ENCODE measurements around the gene ZMYND19.

The ZMYND19 gene

GRCh38 chr9:137552022-137552768 is 38.1 kb downstream of the ZMYND19 start (continued):
- TF ChIP-seq PRDM6 (tag by site-specific recombination; IDR thresholded peaks at IDR 0.05) (no peak), ZNF223 (tag by site-specific recombination; IDR thresholded peaks at IDR 0.05) (no peak), ZNF600 (tag by site-specific recombination; IDR thresholded peaks at IDR 0.05) (0 out of 2 replicates have a peak, but pooled peaks have one; percentile 22), KLF10 (tag by site-specific recombination; IDR thresholded peaks at IDR 0.05) (peak; percentile 54; the same call in 1 of the 2 replicates), ZNF362 (tag by site-specific recombination; IDR thresholded peaks at IDR 0.05) (no peak), ZNF48 (tag by site-specific recombination; IDR thresholded peaks at IDR 0.05) (no peak), KLF7 (tag by site-specific recombination; IDR thresholded peaks at IDR 0.05; ENCODE audit: borderline replicate concordance) (no peak), ZSCAN5A (tag by site-specific recombination; IDR thresholded peaks at IDR 0.05) (0 out of 2 replicates have a peak, but pooled peaks have one; percentile 29), ZBTB10 (tag by site-specific recombination; IDR thresholded peaks at IDR 0.05) (0 out of 2 replicates have a peak, but pooled peaks have one; percentile 55), ZFHX2 (tag by site-specific recombination; conservative IDR thresholded peaks at IDR 0.05) (no peak), ZNF560 (tag by site-specific recombination; IDR thresholded peaks at IDR 0.05; ENCODE audit: borderline replicate concordance) (no peak), ATF2 (tag by site-specific recombination; IDR thresholded peaks at IDR 0.05; ENCODE audit: low read depth) (no peak), ZXDB (tag by site-specific recombination; IDR thresholded peaks at IDR 0.05) (peak; percentile 75), ZNF837 (tag by site-specific recombination; IDR thresholded peaks at IDR 0.05) (no peak), ZSCAN18 (tag by site-specific recombination; IDR thresholded peaks at IDR 0.05) (no peak), ZNF311 (tag by site-specific recombination; IDR thresholded peaks at IDR 0.05; ENCODE audit: borderline replicate concordance) (no peak), ZNF548 (tag by site-specific recombination; IDR thresholded peaks at IDR 0.05) (no peak), ZNF23 (tag by site-specific recombination; IDR thresholded peaks at IDR 0.05; ENCODE audit: borderline replicate concordance) (no peak), SALL2 (tag by site-specific recombination; IDR thresholded peaks at IDR 0.05; ENCODE audit: borderline replicate concordance) (no peak), PRDM1 (tag by site-specific recombination; IDR thresholded peaks at IDR 0.05) (no peak), ZEB2 (tag by site-specific recombination; IDR thresholded peaks at IDR 0.05) (peak; percentile 78), ZFP41 (tag by site-specific recombination; IDR thresholded peaks at IDR 0.05; ENCODE audit: borderline replicate concordance) (no peak), ZNF214 (tag by site-specific recombination; IDR thresholded peaks at IDR 0.05; ENCODE audit: borderline replicate concordance) (no peak), ZNF302 (tag by site-specific recombination; IDR thresholded peaks at IDR 0.05; ENCODE audit: low read depth) (no peak)

All from HEK293 (cell line).